Measurements from ENCODE around the gene ANTXR1.

GRCh38 chr2:69017080-69017479, 4.1 kb downstream of the ANTXR1 start:
- TF ChIP-seq CTCF (IDR thresholded peaks at IDR 0.05) (no peak), POLR2A (IDR thresholded peaks at IDR 0.05) (no peak)
